Neutrophil (primary cell): ENCODE measurements around the gene MIA3.
A peak's percentile ranks its signal among the peaks of the same experiment; 100 is the strongest.

Experiments used
- H3K27ac ChIP-seq: fragments of 200-600 bp; sonication (generic); 2 replicates; pipeline ENCODE4 v1.5.1; 2016; ENCODE audit warnings: mild to moderate bottlenecking, moderate library complexity
- H3K27me3 ChIP-seq: fragments of 200-600 bp; sonication (generic); 2 replicates; pipeline ENCODE4 v1.6.0; 2016; ENCODE audit warnings: mild to moderate bottlenecking
- H3K36me3 ChIP-seq: fragments of 200-600 bp; sonication (generic); 2 replicates; pipeline ENCODE4 v1.5.1; 2017
- H3K4me1 ChIP-seq, 2 experiments: fragments of 200-600 bp in 1 of 2; sonication (generic) in 1 of 2; 1 replicate in 1 of 2; 2 replicates in 1 of 2; pipeline versions ENCODE4 v1.5.1 to v1.6.1; 2013 to 2016; ENCODE audit warnings: low read depth in 1 of 2, low read length in 1 of 2, mild to moderate bottlenecking in 1 of 2, moderate library complexity in 1 of 2; ENCODE audit not compliant: control insufficient read depth in 1 of 2, insufficient read depth in 1 of 2
- H3K4me3 ChIP-seq, 2 experiments: fragments of 200-600 bp in 1 of 2; sonication (generic) in 1 of 2; 1 replicate in 1 of 2; 2 replicates in 1 of 2; pipeline ENCODE4 v1.5.1; 2013 to 2016; ENCODE audit warnings: low read depth in 1 of 2, low read length in 1 of 2, mild to moderate bottlenecking in 1 of 2, moderate library complexity in 1 of 2
- H3K9me3 ChIP-seq: fragments of 200-600 bp; sonication (generic); 2 replicates; pipeline ENCODE4 v1.5.1; 2016
- CTCF ChIP-seq: fragments of 200-600 bp; sonication (generic); IDR thresholded peaks from 2 replicates; pipeline ENCODE4 v1.5.1; 2016; ENCODE audit warnings: antibody characterized with exemption

Gene MIA3

GRCh38 chr1:222618001-222618879 is at the start of gene MIA3:
MIA3 (plus strand) TSS chr1:222618097; CDS start chr1:222618111, 14 bp downstream.
- H3K4me1 ChIP-seq: peaks cover 15 to 17% of the 10 kb centered on the region in 2 experiments
- TF ChIP-seq CTCF: peak; percentile 13
- no peaks in the 10 kb centered on the region for H3K9me3 ChIP-seq
- H3K4me3 ChIP-seq: peak within 1 kb of the TSS; percentile 74 to 84
- H3K27ac ChIP-seq: peak within 1 kb of the TSS; percentile 65
- H3K27me3 ChIP-seq: peaks cover 57% of the 10 kb centered on the region
- peaks cover 3% of the 10 kb centered on the region for H3K36me3 ChIP-seq

- Histone ChIP-seq H3K4me1 (no peaks in the 10 kb centered on the region), H3K4me3 (no peak overlapping the region), H3K27me3 (no peaks in the 10 kb centered on the region), H3K36me3 (peaks cover 21% of the 10 kb centered on the region), H3K27ac (no peak overlapping the region), H3K9me3 (no peaks in the 10 kb centered on the region)
- TF ChIP-seq CTCF: no peak
These were observed 47.1 kb upstream of the MIA3 start for GRCh38 chr1:222570837-222571236.

GRCh38 chr1:222579316-222579715 is 38.6 kb upstream of the MIA3 start:
- TF ChIP-seq CTCF: no peak
- no peaks in the 10 kb centered on the region for H3K4me1 ChIP-seq
- H3K36me3 ChIP-seq: peaks cover 6% of the 10 kb centered on the region
- no peak overlapping the region for H3K4me3 ChIP-seq
- no peaks in the 10 kb centered on the region for H3K9me3 ChIP-seq
- no peak overlapping the region for H3K27ac ChIP-seq
- H3K27me3 ChIP-seq: no peaks in the 10 kb centered on the region

- Histone ChIP-seq H3K4me1 (no peaks in the 10 kb centered on the region), H3K9me3 (no peaks in the 10 kb centered on the region), H3K4me3 (no peak overlapping the region), H3K27ac (no peak overlapping the region), H3K36me3 (peaks cover 9% of the 10 kb centered on the region), H3K27me3 (no peaks in the 10 kb centered on the region)
- no peak for TF ChIP-seq CTCF
These were observed 35.7 kb upstream of the MIA3 start for GRCh38 chr1:222582099-222582774.

GRCh38 chr1:222583079-222583478 is 34.8 kb upstream of the MIA3 start:
- H3K27me3 ChIP-seq: no peaks in the 10 kb centered on the region
- no peak overlapping the region for H3K27ac ChIP-seq
- H3K4me3 ChIP-seq: no peak overlapping the region
- no peak for TF ChIP-seq CTCF
- peaks cover 7% of the 10 kb centered on the region for H3K36me3 ChIP-seq
- no peaks in the 10 kb centered on the region for H3K9me3 ChIP-seq
- H3K4me1 ChIP-seq: no peaks in the 10 kb centered on the region
